Ishikawa (cell line): ENCODE data around the gene PRRC2B.

Experiments
- CEBPB ChIP-seq: IDR thresholded peaks from 2 replicates; pipeline ENCODE4 v1.6.1; 2012
- CREB1 ChIP-seq: IDR thresholded peaks from 2 replicates; pipeline ENCODE4 v1.6.1; 2012; ENCODE audit warnings: low read depth
- EGR1 ChIP-seq: IDR thresholded peaks from 2 replicates; pipeline ENCODE4 v1.6.1; 2012
- EP300 ChIP-seq: IDR thresholded peaks from 2 replicates; pipeline ENCODE4 v1.6.1; 2012; ENCODE audit warnings: borderline replicate concordance
- FOXM1 ChIP-seq: IDR thresholded peaks from 2 replicates; pipeline ENCODE4 v1.6.1; 2012; ENCODE audit warnings: low read depth, borderline replicate concordance
- MAX ChIP-seq: IDR thresholded peaks from 2 replicates; pipeline ENCODE4 v1.6.1; 2012
- NFIC ChIP-seq: IDR thresholded peaks from 2 replicates; pipeline ENCODE4 v1.6.1; 2012
- RAD21 ChIP-seq: IDR thresholded peaks from 2 replicates; pipeline ENCODE4 v1.6.1; 2012; ENCODE audit warnings: low read depth
- REST ChIP-seq: IDR thresholded peaks from 2 replicates; pipeline ENCODE4 v1.6.1; 2012; ENCODE audit warnings: low read depth, mild to moderate bottlenecking
- TAF1 ChIP-seq: IDR thresholded peaks from 2 replicates; pipeline ENCODE4 v1.6.1; 2012; ENCODE audit warnings: low read depth, mild to moderate bottlenecking
- TCF12 ChIP-seq: IDR thresholded peaks from 2 replicates; pipeline ENCODE4 v1.6.1; 2012; ENCODE audit warnings: low read depth
- TEAD4 ChIP-seq: IDR thresholded peaks from 2 replicates; pipeline ENCODE4 v1.6.1; 2012
- USF1 ChIP-seq: IDR thresholded peaks from 2 replicates; pipeline ENCODE4 v1.6.1; 2012
- YY1 ChIP-seq: IDR thresholded peaks from 2 replicates; pipeline ENCODE4 v1.6.1; 2012; ENCODE audit warnings: low read depth
- ZBTB7A ChIP-seq: IDR thresholded peaks from 2 replicates; pipeline ENCODE4 v1.6.1; 2012; ENCODE audit warnings: low read depth

Gene PRRC2B

GRCh38 chr9:131426545-131426944, 32.7 kb downstream of the PRRC2B start:
- TF ChIP-seq REST (no peak), EGR1 (no peak), YY1 (no peak), USF1 (no peak), RAD21 (no peak), CREB1 (no peak), MAX (no peak), EP300 (no peak), TAF1 (no peak), TEAD4 (no peak), NFIC (no peak), ZBTB7A (no peak), CEBPB (no peak), FOXM1 (no peak)

- TF ChIP-seq TCF12: no peak
- no peak for TF ChIP-seq EP300
- no peak for TF ChIP-seq CREB1
- no peak for TF ChIP-seq NFIC
- no peak for TF ChIP-seq USF1
- no peak for TF ChIP-seq YY1
- no peak for TF ChIP-seq REST
- no peak for TF ChIP-seq TEAD4
- no peak for TF ChIP-seq RAD21
- TF ChIP-seq FOXM1: no peak
- no peak for TF ChIP-seq CEBPB
Measured at GRCh38 chr9:131429121-131430012, 35.5 kb downstream of the PRRC2B start.

GRCh38 chr9:131432050-131432449, 38.2 kb downstream of the PRRC2B start:
- TF ChIP-seq TAF1 (no peak), YY1 (no peak), TEAD4 (no peak), RAD21 (no peak), CEBPB (no peak), USF1 (no peak), ZBTB7A (no peak), FOXM1 (no peak), TCF12 (no peak), EGR1 (no peak), EP300 (no peak), REST (no peak), NFIC (no peak), CREB1 (no peak), MAX (no peak)
